OCI-LY1 (cell line): ENCODE results near the gene AGAP1.

ENCODE experiments used
- CTCF ChIP-seq: fragments of 200-600 bp; sonication (generic), shearing (Covaris generic); IDR thresholded peaks from 2 replicates; pipeline ENCODE4 v1.5.1; 2017; ENCODE audit warnings: mild to moderate bottlenecking, antibody characterized with exemption, low read length, moderate library complexity, mixed read lengths
- EZH2 ChIP-seq: fragments of 200-600 bp; sonication (generic), shearing (Covaris generic); IDR thresholded peaks from 2 replicates; pipeline ENCODE4 v1.8.0; 2017; ENCODE audit warnings: borderline replicate concordance, mixed run types, mild to moderate bottlenecking, antibody characterized with exemption, low read length, moderate library complexity, mixed read lengths

GRCh38 chr2:236021499-236022057 is 527.7 kb downstream of the AGAP1 start:
- TF ChIP-seq EZH2 (no peak), CTCF (no peak)
